Thymus (tissue), 11 donors: ENCODE results near the gene FHDC1. TPM values are rescaled to one million over a fixed set of nuclear protein-coding genes. Genes with fewer than 3 reads are reported as not detected.

ENCODE experiments used
- DNase-seq, 9 donors: peaks; one replicate each; pipeline ENCODE4 v3.0.0-alpha.2; 2013; ENCODE audit warnings: low spot score in 9 of 9, low read depth in 6 of 9, missing footprints in 1 of 9
- H3K27ac ChIP-seq, 2 donors: one replicate each; pipeline ENCODE4 v1.5.1; 2013; ENCODE audit warnings: control low read depth in 1 of 2, low read depth in 1 of 2, low read length in 1 of 2, mild to moderate bottlenecking in 1 of 2, moderate library complexity in 1 of 2
- H3K27me3 ChIP-seq, 2 donors: one replicate each; pipeline ENCODE4 v1.5.1; 2013; ENCODE audit warnings: low read length in 1 of 2; ENCODE audit not compliant: control insufficient read depth in 2 of 2, insufficient read depth in 1 of 2
- H3K36me3 ChIP-seq, 2 donors: one replicate each; pipeline ENCODE4 v1.5.1; 2013; ENCODE audit warnings: low read length in 1 of 2, mild to moderate bottlenecking in 1 of 2, moderate library complexity in 1 of 2; ENCODE audit not compliant: control insufficient read depth in 2 of 2, insufficient read depth in 2 of 2
- H3K4me1 ChIP-seq, 2 donors: one replicate each; pipeline ENCODE4 v1.5.1; 2013; ENCODE audit warnings: low read length in 2 of 2; ENCODE audit not compliant: control insufficient read depth in 2 of 2, insufficient read depth in 2 of 2
- H3K4me3 ChIP-seq, 2 donors: one replicate each; pipeline ENCODE4 v1.5.1; 2013; ENCODE audit warnings: low read length in 2 of 2, control low read depth in 1 of 2, mild to moderate bottlenecking in 1 of 2
- H3K9me3 ChIP-seq, 2 donors: one replicate each; pipeline ENCODE4 v1.5.1; 2013; ENCODE audit warnings: low read length in 1 of 2, mild to moderate bottlenecking in 1 of 2; ENCODE audit not compliant: control insufficient read depth in 2 of 2, insufficient read depth in 1 of 2
- WGBS: extraction: QIAGEN DNeasy Blood & Tissue Kit; methylation state at CpG from one replicate; pipeline ENCODE4 v1.1.7; 2013; 5-methylcytosine and 5-hydroxymethylcytosine counted together
- polyA plus RNA-seq: library from polyadenylated mRNA; stranded (reverse); fragments of 200-250 nt; gene quantifications from one replicate; pipeline ENCODE4 v1.2.3, GENCODE V29; 2013
- total RNA-seq: library from RNA; stranded (reverse); fragments of 120-200 nt; gene quantifications from one replicate; pipeline ENCODE4 v1.2.4, GENCODE V29; 2013
- donor health status: healthy.

The FHDC1 gene
- total and polyA plus RNA-seq, 2 donors, result 0.33 to 2.8 TPM

- no peak overlapping the region for H3K27ac ChIP-seq
- H3K4me1 ChIP-seq, result no peaks in the 10 kb centered on the region
- DNase-seq, result no peak
Measured at GRCh38 chr4:152970102-152970820, 34.1 kb downstream of the FHDC1 start.

GRCh38 chr4:152971053-152971452 is 34.9 kb downstream of the FHDC1 start:
- Histone ChIP-seq H3K27me3 (no peaks in the 10 kb centered on the region), H3K36me3 (no peaks in the 10 kb centered on the region), H3K4me3 (no peak overlapping the region), H3K4me1 (no peaks in the 10 kb centered on the region), H3K27ac (no peak overlapping the region), H3K9me3 (no peaks in the 10 kb centered on the region)
- 98% methylated on average over 3 of the region's 3 CpGs for WGBS
- DNase-seq, result no peak

More at GRCh38 chr4:152970102-152970820, 34.1 kb downstream of the FHDC1 start:
- no peaks in the 10 kb centered on the region for H3K36me3 ChIP-seq
- no peaks in the 10 kb centered on the region for H3K27me3 ChIP-seq
- no peak overlapping the region for H3K4me3 ChIP-seq
- WGBS, result 93% methylated on average over 3 of the region's 3 CpGs
- H3K9me3 ChIP-seq, result no peaks in the 10 kb centered on the region

GRCh38 chr4:152972821-152973628 is 36.9 kb downstream of the FHDC1 start:
- Histone ChIP-seq H3K27me3 (no peaks in the 10 kb centered on the region), H3K4me3 (no peak overlapping the region), H3K27ac (no peak overlapping the region), H3K4me1 (no peaks in the 10 kb centered on the region), H3K36me3 (no peaks in the 10 kb centered on the region), H3K9me3 (no peaks in the 10 kb centered on the region)
- DNase-seq, result no peak
- whole genome bisulfite sequencing, result 93% methylated on average over 12 of the region's 12 CpGs

GRCh38 chr4:152973629-152974467 is 37.7 kb downstream of the FHDC1 start:
- Histone ChIP-seq H3K4me1 (no peaks in the 10 kb centered on the region), H3K27me3 (no peaks in the 10 kb centered on the region), H3K27ac (no peak overlapping the region), H3K9me3 (no peaks in the 10 kb centered on the region), H3K36me3 (no peaks in the 10 kb centered on the region), H3K4me3 (no peak overlapping the region)
- 87% methylated on average over 9 of the region's 9 CpGs for WGBS
- no peak for DNase-seq

GRCh38 chr4:152974468-152975379 is 38.6 kb downstream of the FHDC1 start:
- Histone ChIP-seq H3K36me3 (no peaks in the 10 kb centered on the region), H3K27ac (no peak overlapping the region)
- DNase-seq, result no peak

GRCh38 chr4:152975380-152976211 is 39.5 kb downstream of the FHDC1 start:
- no peaks in the 10 kb centered on the region for H3K9me3 ChIP-seq
- WGBS, result 98% methylated on average over 38 of the region's 38 CpGs
- H3K36me3 ChIP-seq, result no peaks in the 10 kb centered on the region
- no peaks in the 10 kb centered on the region for H3K4me1 ChIP-seq
- no peak for DNase-seq
- H3K27me3 ChIP-seq, result no peaks in the 10 kb centered on the region
- no peak overlapping the region for H3K27ac ChIP-seq
- no peak overlapping the region for H3K4me3 ChIP-seq

More at GRCh38 chr4:152974468-152975379, 38.6 kb downstream of the FHDC1 start:
- H3K4me1 ChIP-seq, result no peaks in the 10 kb centered on the region
- H3K4me3 ChIP-seq, result no peak overlapping the region
- 92% methylated on average over 28 of the region's 28 CpGs for WGBS
- no peaks in the 10 kb centered on the region for H3K9me3 ChIP-seq
- no peaks in the 10 kb centered on the region for H3K27me3 ChIP-seq

- Histone ChIP-seq H3K27me3 (no peaks in the 10 kb centered on the region), H3K36me3 (no peaks in the 10 kb centered on the region), H3K4me3 (no peak overlapping the region), H3K27ac (no peak overlapping the region), H3K4me1 (no peaks in the 10 kb centered on the region), H3K9me3 (no peaks in the 10 kb centered on the region)
- WGBS, result 94% methylated on average over 28 of the region's 28 CpGs
- DNase-seq, result no peak
Measured at GRCh38 chr4:152976212-152976761, 40.2 kb downstream of the FHDC1 start.
